ENCODE measurements around the gene UST. TPM values are rescaled to one million over a fixed set of nuclear protein-coding genes. Genes with fewer than 3 reads are reported as not detected.
"Not testable (repeated sequence)": the region's sequence is repeated elsewhere in the genome, so short reads cannot be mapped to it uniquely, and the experiment has no call there.

The UST gene
- total RNA-seq, 4 donors from 2014 or later = 2.3 to 8.4 (median 2.8) TPM

- Histone ChIP-seq H3K4me3 (no peak overlapping the region), H3K27me3 (no peaks in the 10 kb centered on the region), H3K9me3 (no peaks in the 10 kb centered on the region), H3K27ac (no peak overlapping the region), H3K4me1 (peaks cover 0 to 3% of the 10 kb centered on the region in 2 donors), H3K36me3 (no peaks in the 10 kb centered on the region)
- in situ Hi-C loops (cut with MboI; ENCODE audit: low sequenced_read_pairs in 4 of 4) (no loop called here), intact Hi-C loops (cut with DNase I; ENCODE audit: low total_unique reads) (no loop called here)
- TF ChIP-seq POLR2A (IDR thresholded peaks at IDR 0.05) = no peak
- TF ChIP-seq, protein P1, sequence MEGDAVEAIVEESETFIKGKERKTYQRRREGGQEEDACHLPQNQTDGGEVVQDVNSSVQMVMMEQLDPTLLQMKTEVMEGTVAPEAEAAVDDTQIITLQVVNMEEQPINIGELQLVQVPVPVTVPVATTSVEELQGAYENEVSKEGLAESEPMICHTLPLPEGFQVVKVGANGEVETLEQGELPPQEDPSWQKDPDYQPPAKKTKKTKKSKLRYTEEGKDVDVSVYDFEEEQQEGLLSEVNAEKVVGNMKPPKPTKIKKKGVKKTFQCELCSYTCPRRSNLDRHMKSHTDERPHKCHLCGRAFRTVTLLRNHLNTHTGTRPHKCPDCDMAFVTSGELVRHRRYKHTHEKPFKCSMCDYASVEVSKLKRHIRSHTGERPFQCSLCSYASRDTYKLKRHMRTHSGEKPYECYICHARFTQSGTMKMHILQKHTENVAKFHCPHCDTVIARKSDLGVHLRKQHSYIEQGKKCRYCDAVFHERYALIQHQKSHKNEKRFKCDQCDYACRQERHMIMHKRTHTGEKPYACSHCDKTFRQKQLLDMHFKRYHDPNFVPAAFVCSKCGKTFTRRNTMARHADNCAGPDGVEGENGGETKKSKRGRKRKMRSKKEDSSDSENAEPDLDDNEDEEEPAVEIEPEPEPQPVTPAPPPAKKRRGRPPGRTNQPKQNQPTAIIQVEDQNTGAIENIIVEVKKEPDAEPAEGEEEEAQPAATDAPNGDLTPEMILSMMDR (IDR thresholded peaks at IDR 0.05 in 4 of 5, conservative IDR thresholded peaks at IDR 0.05 in 1 of 5) = no peak
- DNase-seq = no peak
- ATAC-seq = no peak
These were observed 288.9 kb downstream of the UST start for GRCh38 chr6:149035766-149036165.

DNA sequence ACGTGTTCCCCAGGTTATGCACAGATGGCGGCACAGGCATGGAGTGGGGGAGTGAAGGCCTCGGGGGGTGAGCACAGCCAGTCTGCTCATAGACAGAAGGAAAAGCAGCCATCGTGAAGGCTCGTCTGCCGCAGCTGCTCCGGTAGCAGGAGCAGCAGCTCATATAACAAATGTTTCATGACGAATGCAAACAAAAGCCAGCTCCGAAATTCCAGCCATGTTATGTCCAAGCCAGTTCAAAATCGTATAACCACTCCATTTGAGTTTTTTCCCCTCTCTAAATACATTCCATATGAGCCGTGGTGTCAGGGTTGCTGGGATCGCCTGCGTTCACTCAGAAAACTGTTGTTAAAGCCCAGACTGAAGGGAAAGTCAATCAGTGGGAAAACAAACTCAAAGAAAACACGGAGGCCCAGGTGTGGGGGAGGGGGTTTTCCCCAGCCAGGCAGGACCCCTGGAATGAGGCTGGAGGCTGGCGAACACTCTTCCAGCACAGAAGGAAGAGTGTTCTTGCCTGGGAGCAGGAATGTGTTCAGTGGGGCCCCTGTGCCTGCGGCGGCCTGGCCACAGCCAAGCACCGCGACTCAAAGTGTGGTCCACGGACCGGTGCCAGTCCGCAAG, 290.3 kb downstream of the UST start:
- Histone ChIP-seq H3K9me3 (no peaks in the 10 kb centered on the region), H3K4me3 (peak overlapping the region; percentile 22 to 47 (median 34)), H3K36me3 (no peaks in the 10 kb centered on the region), H3K27ac (no peak overlapping the region), H3K4me1 (peaks cover 0 to 3% of the 10 kb centered on the region in 2 donors), H3K27me3 (no peaks in the 10 kb centered on the region)
- no peak for TF ChIP-seq POLR2A (IDR thresholded peaks at IDR 0.05)
- ATAC-seq (peak in 1 of 2 donors; percentile 59), DNase-seq (no peak)
- in situ Hi-C loops (cut with MboI; ENCODE audit: low sequenced_read_pairs in 4 of 4) (no loop called here), intact Hi-C loops (cut with DNase I; ENCODE audit: low total_unique reads) (no loop called here)

DNA sequence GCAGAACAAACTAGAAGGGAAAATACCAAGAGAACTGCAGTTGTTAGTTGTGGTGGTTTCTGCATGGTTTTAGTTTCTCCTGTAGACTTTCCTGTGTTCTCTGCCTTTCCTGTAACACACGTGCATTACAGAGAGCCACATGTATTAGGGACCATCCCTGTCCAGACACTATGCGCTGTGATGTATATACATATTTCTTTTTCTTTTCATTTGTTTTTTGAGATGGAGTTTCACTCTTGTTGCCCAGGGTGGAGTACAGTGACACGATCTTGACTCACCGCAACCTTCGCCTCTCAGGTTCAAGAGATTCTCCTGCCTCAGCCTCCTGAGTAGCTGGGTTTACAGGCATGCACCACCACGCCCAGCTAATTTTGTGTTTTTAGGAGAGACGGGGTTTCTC, 292.2 kb downstream of the UST start:
- in situ Hi-C loops (cut with MboI; ENCODE audit: low sequenced_read_pairs in 4 of 4) = not testable (repeated sequence)

GRCh38 chr6:149041953-149042352, 295.1 kb downstream of the UST start:
- intact Hi-C loops (cut with DNase I; ENCODE audit: low total_unique reads) (no loop called here), in situ Hi-C loops (cut with MboI; ENCODE audit: low sequenced_read_pairs in 4 of 4) (no loop called here)
- TF ChIP-seq POLR2A (IDR thresholded peaks at IDR 0.05) = no peak
- TF ChIP-seq, protein P1 (IDR thresholded peaks at IDR 0.05 in 4 of 5, conservative IDR thresholded peaks at IDR 0.05 in 1 of 5) = no peak
- Histone ChIP-seq H3K4me1 (peaks cover under 1 to 7% of the 10 kb centered on the region in 2 donors), H3K4me3 (no peak overlapping the region), H3K27me3 (no peaks in the 10 kb centered on the region), H3K9me3 (no peaks in the 10 kb centered on the region), H3K36me3 (no peaks in the 10 kb centered on the region), H3K27ac (no peak overlapping the region)
- DNase-seq (no peak), ATAC-seq (no peak)

More for the DNA sequence above, 292.2 kb downstream of the UST start:
- intact Hi-C loops (cut with DNase I; ENCODE audit: low total_unique reads); ATAC-seq; H3K27ac ChIP-seq; H3K9me3 ChIP-seq; H3K4me3 ChIP-seq; H3K4me1 ChIP-seq; H3K36me3 ChIP-seq; DNase-seq; H3K27me3 ChIP-seq: not testable (repeated sequence)

- Histone ChIP-seq H3K36me3 (no peaks in the 10 kb centered on the region), H3K27ac (no peak overlapping the region), H3K4me1 (peaks cover 6 to 8% of the 10 kb centered on the region in 2 donors), H3K27me3 (no peaks in the 10 kb centered on the region), H3K4me3 (no peak overlapping the region), H3K9me3 (no peaks in the 10 kb centered on the region)
- intact Hi-C loops (cut with DNase I; ENCODE audit: low total_unique reads) = no loop called here
- in situ Hi-C loops (cut with MboI; ENCODE audit: low sequenced_read_pairs in 4 of 4) = no loop called here
- TF ChIP-seq, protein P1 (IDR thresholded peaks at IDR 0.05 in 4 of 5, conservative IDR thresholded peaks at IDR 0.05 in 1 of 5) = no peak
- no peak for TF ChIP-seq POLR2A (IDR thresholded peaks at IDR 0.05)
- ATAC-seq (no peak), DNase-seq (no peak)
These were observed 296.8 kb downstream of the UST start for GRCh38 chr6:149043476-149044130.

All from gastrocnemius medialis (tissue), 4 donors.